Smooth muscle cell of the brain vasculature (primary cell): Measurements from ENCODE around the gene SLC49A4.
"Not testable (repeated sequence)": the region's sequence is repeated elsewhere in the genome, so short reads cannot be mapped to it uniquely, and the experiment has no call there.

ENCODE experiments used
- DNase-seq: peaks from one replicate; pipeline ENCODE4 v3.0.0-alpha.2; 2012; ENCODE audit warnings: low read depth, low spot score

Gene SLC49A4, protein sequence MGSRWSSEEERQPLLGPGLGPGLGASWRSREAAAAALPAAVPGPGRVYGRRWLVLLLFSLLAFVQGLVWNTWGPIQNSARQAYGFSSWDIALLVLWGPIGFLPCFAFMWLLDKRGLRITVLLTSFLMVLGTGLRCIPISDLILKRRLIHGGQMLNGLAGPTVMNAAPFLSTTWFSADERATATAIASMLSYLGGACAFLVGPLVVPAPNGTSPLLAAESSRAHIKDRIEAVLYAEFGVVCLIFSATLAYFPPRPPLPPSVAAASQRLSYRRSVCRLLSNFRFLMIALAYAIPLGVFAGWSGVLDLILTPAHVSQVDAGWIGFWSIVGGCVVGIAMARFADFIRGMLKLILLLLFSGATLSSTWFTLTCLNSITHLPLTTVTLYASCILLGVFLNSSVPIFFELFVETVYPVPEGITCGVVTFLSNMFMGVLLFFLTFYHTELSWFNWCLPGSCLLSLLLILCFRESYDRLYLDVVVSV

DNA sequence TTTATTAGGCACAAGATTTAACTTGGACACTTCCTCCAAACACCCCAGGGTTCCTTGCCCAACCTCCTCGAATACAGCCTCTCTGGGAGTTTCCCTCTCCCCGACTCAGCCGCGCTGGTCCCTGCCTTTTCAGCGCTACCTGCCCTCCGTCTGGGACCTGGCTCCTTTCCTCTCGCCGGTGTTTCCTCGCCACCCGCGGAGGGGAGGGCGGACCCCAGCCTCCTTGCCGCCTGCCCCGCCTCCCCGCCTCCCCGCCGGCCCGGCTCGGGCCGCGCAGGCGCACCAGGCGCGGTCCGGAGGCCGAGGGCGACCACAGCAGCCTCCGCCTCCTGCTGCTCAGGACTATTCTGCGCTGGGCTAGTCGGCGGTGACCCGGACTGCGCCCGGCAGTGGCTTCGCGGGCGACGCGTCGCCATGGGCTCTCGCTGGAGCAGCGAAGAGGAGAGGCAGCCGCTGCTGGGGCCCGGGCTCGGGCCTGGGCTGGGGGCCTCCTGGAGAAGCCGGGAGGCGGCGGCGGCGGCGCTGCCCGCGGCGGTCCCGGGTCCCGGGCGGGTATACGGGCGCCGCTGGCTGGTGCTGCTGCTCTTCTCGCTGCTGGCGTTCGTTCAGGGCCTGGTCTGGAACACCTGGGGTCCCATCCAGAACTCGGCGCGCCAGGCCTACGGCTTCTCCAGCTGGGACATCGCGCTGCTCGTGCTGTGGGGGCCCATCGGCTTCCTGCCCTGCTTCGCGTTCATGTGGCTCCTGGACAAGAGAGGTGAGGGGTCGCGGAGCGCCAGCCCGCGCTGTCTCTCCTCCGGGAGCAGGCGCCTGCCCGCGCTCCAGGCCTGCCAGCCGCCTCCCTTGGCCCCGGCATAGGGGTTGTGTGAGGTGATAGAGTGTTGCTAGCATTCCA, at the start of gene SLC49A4:
Gene SLC49A4 (plus strand): TSS at position 291 of the 895 bp plus-strand sequence. CDS start 124 bp downstream, at position 415.
- peak; percentile 35 for DNase-seq

DNA sequence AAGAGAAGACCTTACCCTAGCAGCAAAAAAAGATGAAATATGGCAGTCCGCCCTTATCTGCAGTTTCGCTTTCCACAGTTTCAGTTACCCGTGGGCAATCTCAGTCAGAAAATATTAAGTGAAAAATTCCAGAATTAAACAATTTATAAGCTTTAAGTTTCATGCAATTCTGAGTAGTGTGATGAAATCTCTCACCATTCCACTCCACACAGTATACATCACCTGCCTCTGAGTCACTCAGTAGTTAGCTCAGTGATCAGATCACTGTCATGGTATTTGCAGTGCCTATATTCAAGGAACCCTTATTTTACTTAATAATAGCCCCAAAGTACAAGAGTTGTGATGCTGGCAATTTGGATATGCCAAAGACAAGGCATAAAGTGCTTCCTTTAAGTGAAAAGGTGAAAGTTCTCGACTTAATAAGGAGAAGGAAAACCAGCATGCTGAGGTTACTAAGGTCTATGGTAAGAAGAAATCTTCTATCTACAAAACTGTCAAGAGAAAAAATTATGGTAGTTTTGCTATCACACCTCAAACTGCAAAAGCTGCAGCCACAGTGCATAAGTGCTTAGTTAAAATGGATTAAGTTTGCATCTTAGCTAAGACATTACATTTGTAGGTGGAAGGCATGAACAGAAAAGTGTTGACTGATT, 49.4 kb upstream of the SLC49A4 start:
- DNase-seq: no peak

DNA sequence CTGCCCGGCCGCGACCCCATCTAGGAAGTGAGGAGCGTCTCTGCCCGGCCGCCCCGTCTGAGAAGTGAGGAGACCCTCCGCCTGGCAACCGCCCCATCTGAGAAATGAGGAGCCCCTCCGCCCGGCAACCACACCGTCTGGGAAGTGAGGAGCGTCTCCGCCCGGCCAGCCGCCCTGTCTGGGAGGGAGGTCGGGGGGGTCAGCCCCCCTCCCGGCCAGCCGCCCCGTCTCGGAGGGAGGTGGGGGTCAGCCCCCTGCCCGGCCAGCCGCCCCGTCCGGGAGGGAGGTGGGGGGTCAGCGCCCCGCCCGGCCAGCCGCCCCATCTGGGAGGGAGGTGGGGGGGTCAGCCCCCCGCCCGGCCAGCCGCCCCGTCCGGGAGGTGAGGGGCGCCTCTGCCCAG, 47.6 kb upstream of the SLC49A4 start:
- DNase-seq: not testable (repeated sequence)

DNA sequence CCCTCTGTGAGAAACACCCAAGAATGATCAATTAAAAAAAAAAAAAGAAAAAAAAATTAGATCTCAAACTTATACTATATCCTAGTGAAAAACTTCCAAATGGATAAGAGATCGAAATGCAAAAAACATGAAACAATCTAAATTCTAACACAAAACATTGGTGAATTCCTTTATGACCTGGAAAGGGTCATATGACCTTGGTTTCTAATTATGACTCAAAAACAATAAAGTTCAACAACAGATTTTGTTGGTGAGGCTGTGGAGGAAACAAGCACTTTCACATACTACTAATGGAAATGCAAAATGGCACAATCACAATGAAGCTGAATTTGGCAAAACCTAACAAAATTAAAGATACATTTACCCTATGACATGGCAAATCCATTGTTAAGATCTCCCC, 46.5 kb upstream of the SLC49A4 start:
- DNase-seq: no peak

DNA sequence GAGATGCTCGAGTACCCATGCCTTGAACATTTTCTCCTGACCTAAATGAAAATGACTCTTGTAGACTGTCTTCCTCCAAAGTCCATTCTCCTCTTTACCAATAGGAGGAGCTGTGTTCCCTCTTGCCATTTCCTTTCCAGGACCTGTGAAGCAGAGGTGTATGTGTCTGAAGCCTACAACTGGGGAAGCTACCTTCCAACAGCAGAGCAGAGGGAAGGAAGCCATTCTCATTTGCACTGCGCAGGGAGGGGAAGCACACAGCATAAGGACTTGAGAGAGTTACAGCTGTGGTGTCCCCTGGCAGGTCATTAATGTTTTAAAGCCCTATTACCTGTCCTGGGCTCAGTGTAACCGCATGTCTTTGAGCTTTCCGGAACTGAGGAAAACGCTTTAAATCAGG, 39.9 kb upstream of the SLC49A4 start:
- no peak for DNase-seq

DNA sequence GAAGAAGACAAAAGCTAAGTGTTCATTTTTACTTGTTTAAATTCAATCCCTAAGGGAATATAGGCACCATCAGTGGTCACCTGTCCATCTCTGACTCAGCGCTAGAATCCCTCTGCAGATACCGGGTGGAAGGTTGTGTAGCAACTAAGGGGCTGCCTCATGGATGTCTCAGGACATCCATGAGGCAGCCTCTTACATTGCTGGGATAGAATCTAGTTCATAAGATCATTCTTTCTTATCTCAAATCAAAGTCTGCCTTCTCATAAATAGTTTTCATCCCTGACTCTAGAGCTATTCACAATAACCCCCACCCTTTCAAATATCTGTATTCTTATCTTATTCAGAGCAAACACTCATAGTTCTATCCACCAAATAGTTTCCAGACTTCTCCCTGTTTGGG, 39.4 kb upstream of the SLC49A4 start:
- no peak for DNase-seq

DNA sequence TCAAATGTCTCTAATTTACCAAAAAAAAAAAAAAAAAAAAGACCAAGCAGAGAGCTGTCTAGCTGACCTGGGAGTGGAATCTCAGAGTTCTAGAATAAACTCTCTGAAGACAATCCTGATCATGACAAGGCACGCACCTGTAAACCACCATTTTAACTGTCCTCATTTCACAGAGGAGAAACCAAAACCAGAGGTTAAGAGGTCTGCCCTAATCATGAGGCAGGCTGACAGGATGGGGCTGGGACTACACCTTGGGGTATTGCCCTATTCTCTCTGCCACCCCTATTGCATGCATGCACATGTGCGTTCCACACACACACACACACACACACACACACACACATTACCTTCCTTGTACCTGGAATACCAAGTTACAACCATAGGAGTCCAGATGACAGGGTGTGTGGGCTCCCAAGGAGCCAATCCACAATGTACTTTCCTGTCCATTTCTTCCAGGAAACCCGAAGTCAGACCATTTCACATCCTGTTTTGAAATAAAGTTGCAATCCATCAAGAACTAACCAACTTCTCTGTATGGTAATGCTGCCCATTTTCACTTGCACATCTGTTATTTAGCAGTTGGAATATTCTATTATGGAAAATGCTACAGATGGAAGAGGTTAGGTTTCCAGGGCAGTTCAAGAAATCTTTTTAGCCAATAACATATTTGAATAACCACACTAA, 35.9 kb upstream of the SLC49A4 start:
- DNase-seq: no peak

DNA sequence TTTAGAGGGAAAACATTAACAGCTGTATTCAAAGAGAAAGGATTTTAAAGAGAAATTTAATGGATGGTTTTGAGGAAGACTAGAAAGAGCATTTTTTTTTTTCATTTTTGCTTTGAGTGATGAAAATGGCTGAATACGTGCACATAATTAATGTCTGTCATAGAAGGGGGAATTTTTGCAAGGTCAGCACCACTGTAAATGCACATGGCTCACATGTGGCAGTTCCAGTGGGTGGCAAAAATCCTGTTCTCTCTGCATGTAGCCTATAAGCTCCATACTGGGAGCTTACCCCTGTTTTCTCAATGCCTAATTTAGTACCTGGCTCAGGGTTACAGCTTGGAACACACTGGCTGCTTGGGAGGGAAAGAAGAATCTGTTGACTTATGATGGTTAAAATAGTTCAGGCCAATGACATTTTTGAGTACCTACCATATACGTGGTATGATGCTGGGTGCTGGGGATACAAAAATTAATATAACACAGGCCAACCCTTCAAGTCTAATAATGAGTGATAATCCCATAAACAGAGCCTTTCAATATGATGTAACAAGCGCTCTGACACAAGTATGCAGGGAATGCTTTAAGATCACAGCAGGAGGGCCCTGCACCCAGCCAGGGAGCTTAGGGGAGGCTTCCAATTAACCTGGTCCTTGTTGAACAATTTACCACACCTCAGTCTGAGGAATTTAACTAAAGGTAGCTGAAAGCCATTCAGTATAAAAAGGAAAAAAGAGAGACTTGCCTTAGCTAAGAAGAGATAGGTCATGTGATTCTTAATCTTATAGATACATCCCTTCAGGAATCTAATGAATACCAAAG, 34.2 kb upstream of the SLC49A4 start:
- DNase-seq: no peak

DNA sequence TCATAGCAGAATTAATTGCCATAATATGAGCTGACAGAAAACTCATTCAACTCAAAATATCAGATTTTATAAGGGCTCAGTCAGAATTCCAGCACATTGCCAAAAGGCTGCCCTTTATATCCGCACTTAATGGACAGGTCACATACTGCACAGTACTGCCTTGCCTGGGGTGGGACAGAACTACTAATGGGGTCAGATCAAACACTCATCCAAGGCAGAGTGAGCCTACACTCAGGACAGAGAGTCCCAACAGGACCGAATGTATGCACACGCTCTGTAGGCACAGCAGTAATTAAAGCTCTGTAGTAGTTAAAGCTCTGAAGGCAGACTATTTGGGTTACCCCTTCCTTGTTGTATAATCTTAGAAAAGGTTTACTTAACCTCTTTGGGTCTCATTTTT, 28.4 kb upstream of the SLC49A4 start:
- DNase-seq: no peak

DNA sequence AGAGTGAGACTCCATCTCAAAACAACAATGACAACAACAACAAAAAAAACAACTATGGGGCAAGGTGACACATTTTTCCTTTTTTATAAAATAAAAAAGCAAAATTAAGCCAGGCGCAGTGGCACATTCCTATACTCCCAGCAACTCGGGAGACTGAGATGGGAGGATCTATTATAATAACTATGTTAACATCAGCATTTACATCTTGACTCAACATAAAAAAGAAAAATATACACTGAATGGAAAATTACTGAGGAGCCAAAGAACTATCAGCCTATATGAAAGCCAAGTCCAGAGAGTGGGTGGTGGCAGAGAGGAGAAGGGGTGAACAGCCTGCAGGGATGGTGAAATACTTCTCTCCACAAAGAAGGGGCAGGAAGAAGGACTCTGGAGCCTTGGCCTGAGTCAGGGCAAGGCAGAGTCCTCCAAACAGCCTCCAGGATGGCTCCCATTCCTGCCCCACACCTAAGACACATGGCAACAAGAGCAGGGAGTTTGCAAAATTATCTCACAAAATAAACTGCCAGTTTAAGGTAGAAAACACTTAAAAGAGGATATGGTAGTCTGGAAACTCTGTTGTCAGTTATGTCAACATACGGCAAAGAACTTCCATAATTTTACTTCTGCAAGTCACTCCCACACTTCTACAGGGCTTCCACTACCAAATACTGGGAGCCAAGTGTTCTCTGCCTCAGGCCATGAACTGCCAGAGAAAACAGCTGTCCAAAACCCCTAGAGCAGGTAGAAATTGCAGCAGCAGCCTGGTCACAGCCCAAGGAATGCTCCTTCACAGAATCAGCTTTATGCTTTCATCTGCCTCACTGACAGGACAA, 27.1 kb upstream of the SLC49A4 start:
- no peak for DNase-seq

DNA sequence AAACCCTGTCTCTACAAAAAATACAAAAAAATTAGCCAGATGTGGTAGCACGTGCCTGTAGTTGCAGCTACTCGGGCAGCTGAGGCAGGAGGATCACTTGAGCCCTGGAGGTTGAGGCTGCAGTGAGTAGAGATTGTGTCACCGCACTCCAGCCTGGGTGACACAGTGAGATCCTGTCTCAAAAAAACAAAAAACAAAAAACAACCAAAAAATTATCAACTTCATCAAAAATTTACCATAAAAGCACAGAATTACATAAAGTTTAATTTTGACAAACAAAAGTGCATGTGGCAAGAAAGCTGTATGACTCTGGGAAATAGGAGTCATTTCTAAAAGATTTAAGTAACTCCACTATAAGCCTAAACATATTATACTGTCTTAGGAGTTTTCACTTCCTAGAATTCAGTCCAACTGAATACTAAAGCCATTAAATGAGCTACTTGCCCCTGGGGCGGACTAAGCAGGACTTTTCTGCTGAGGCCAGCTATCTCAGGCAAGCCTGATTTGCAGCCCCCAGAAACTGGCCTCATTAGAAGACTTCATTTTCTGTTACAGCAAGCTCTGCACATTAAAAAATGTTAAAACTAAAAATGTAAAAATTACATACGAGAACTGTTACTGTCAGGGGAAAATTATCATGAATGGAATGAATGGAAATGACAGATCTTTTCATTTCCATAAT, 24.2 kb upstream of the SLC49A4 start:
- DNase-seq: no peak

DNA sequence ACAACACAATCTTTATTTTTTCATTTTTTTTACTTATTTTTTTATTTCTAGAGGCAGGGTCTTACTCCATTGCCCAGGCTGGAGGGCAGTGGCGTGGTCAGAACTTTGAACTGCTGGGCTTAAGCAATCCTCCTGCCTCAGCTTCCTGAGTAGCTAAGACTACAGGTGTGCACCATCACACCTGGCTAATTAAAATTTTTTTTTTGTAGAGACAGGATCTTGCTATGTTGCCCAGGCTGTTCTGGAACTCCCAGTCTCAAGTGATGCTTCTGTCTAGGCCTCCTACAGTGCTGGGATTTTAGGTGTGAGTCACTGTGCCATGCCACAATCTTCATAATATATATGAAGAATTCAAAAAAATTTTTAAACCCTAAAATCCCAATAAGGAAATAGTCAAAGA, 22.0 kb upstream of the SLC49A4 start:
- no peak for DNase-seq

DNA sequence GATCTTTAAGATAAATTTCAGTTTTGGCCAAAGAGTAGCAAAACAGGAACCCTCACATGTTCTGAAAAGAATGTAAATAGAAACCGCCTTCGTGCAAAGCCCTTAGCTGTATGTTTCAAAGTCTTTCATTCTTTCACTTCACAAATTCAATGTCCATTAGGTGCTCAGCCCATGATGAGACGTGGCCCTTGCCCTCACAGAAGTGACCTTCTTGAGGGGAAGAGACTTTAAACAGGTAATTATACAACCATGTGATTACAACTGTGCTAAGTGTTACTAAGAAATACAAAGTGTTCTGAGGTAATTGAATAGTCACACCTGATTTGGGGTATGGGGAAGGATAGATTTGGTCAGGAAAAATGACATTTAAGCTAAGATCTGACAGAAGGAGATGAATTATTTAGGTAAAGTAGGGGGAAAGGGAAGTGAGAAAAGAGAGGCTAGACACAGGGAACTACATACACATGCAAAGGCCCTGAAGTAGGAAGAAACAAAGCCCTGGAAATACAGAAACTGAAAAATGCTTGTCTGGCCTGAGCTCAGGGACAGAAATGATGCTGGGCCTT, 20.8 kb upstream of the SLC49A4 start:
- DNase-seq: no peak

DNA sequence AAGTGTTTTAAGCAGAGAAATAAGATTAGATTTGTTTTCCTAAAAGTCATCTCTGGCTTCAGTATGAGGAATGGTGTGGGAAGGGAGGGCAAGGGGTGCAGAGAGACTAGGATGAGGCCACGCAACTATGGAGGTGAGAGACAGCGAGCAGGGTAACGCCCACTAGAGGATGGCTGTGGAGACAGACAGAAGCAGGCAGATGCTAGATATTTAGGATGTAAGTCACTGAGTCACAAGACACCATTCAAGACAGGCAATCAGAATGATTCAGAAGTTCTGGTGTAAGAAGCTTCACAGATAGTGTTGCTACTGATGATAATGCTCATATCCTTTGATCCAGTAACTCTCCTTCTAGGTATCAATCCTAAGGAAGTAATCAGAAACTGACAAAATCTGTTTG, 20.3 kb upstream of the SLC49A4 start:
- DNase-seq: no peak

DNA sequence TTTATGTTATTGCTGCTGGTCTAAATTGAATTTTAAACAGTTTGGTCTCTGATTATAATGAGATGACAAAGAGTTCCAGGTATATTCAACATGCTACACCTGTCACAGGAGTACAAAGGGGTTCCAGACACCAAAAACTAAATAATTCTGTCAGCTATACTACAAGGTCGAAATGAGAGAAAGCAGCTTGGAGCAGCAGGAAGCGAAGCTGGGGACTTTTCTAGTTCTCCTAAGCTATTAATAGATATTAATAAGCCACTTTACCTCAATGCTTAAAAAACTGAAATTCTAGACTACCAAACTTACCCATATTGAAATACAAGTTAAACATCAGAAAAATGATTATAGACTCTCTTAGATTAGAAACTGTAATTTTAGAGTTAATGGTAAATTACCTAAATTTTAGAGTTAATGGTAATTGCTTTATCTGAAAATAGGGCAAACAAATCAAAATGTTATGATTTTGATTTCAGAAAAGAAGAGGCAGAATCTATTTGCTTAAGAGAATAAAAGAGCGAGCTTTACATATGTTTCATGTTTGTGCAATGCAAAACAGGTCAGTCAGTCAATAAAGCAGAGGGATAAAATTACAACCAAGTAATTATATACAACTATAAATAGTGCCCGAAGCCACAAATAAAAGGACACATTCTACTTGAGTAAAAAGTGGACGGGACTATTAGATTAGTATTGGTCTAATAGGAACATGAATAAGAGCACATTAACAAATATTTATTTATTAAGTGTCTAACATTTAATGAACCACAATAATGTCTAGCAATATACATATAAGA, 18.0 kb upstream of the SLC49A4 start:
- no peak for DNase-seq

DNA sequence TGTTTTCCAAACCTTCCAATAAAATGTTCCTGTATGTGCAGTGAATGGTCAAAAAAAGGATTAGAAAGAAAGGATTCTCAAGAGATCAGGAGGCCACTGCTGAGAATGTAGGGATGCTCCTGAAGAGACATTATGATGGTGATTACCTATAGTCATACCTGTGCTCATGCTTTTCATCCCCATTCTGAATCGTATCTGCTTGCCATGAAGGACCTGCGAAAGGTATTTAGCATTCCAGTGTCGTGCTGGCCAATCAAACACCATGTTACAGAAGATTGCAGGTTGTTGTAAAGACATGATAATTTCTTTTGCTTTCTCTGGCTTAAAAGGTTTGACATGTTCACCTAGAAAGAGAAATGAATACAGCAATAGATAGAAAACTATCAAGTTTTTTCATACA, 17.3 kb upstream of the SLC49A4 start:
- DNase-seq: no peak

DNA sequence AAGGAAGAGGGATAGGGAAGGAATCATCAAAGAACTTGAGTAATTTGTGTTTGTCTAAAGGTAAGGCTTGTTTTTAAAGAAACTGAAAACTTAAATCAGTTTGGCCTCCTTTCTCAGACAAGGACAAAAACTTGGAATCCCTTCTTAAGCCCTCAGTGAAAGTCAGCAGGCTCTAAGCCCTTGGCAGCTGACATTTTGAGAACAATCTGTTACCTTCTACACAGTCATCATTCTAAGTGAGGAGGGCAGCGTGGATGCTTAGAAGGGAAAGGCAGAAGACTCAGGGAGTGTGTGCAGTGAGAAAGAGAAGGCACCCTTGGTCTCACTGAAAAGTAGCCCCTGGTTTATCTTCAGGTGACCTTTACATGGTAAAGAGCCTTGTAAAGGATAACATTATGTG, 12.1 kb upstream of the SLC49A4 start:
- DNase-seq: no peak

DNA sequence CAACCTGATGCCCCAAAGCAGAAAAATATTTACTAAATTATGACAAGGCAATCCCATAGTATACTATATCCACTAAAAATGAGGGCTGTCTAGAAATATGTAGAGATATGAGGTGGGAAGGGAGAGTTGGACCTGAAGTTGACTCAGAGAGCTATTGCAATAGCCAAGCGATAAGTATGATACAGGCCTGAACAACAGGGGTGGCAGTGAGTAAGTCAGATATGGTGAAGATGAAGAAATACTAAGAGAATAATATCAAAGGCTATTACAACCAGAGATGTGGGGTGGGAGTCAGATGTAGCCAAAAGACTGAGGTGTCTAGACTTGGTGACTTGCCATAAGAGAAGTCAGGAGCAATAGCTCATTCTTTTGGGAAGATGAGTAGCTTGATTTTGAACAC, 10.4 kb upstream of the SLC49A4 start:
- no peak for DNase-seq
